ENCODE measurements around the gene CLIC3. TPM values are rescaled to one million over a fixed set of nuclear protein-coding genes. Genes with fewer than 3 reads are reported as not detected.

Gene CLIC3
- total RNA-seq, 2 donors from 2014 or later: 3.6 to 15.4 TPM

GRCh38 chr9:137001857-137002645, 5.7 kb upstream of the CLIC3 start:
- Histone ChIP-seq H3K9me3 (no peaks in the 10 kb centered on the region), H3K27me3 (no peaks in the 10 kb centered on the region), H3K4me1 (peaks cover 4% of the 10 kb centered on the region), H3K36me3 (no peaks in the 10 kb centered on the region), H3K4me3 (no peak overlapping the region), H3K27ac (no peak overlapping the region), H3K9ac (ENCODE audit: low read depth in 2 of 2, low read length in 2 of 2) (no peak overlapping the region)
- no peak for TF ChIP-seq CTCF (IDR thresholded peaks at IDR 0.05)
- no peak for DNase-seq
- intact Hi-C loops (cut with DNase I): no loop called here

GRCh38 chr9:137000177-137000930, 4.0 kb upstream of the CLIC3 start:
- no peak overlapping the region for H3K9ac ChIP-seq (ENCODE audit: low read depth in 2 of 2, low read length in 2 of 2)
- no peaks in the 10 kb centered on the region for H3K27me3 ChIP-seq
- no peak overlapping the region for H3K4me3 ChIP-seq
- peak overlapping the region; percentile 22 for H3K27ac ChIP-seq
- no peak for TF ChIP-seq CTCF (IDR thresholded peaks at IDR 0.05)
- H3K36me3 ChIP-seq: no peaks in the 10 kb centered on the region
- intact Hi-C loops (cut with DNase I): no loop called here
- peaks cover 13% of the 10 kb centered on the region for H3K4me1 ChIP-seq
- DNase-seq: no peak
- H3K9me3 ChIP-seq: no peaks in the 10 kb centered on the region

GRCh38 chr9:136997830-136998234, 1.5 kb upstream of the CLIC3 start:
- Histone ChIP-seq H3K36me3 (no peaks in the 10 kb centered on the region), H3K9ac (ENCODE audit: low read depth in 2 of 2, low read length in 2 of 2) (no peak overlapping the region), H3K9me3 (no peaks in the 10 kb centered on the region), H3K27ac (peak overlapping the region; percentile 57), H3K27me3 (no peaks in the 10 kb centered on the region), H3K4me3 (no peak overlapping the region), H3K4me1 (peaks cover 18% of the 10 kb centered on the region)
- intact Hi-C loops (cut with DNase I): no loop called here
- no peak for TF ChIP-seq CTCF (IDR thresholded peaks at IDR 0.05)
- no peak for DNase-seq

- DNase-seq: no peak
- Histone ChIP-seq H3K9me3 (no peaks in the 10 kb centered on the region), H3K9ac (ENCODE audit: low read depth in 2 of 2, low read length in 2 of 2) (peak overlapping the region; percentile 40 to 63), H3K4me3 (no peak overlapping the region), H3K27me3 (no peaks in the 10 kb centered on the region), H3K4me1 (peaks cover 18% of the 10 kb centered on the region), H3K36me3 (no peaks in the 10 kb centered on the region), H3K27ac (peak overlapping the region; percentile 57)
- TF ChIP-seq CTCF (IDR thresholded peaks at IDR 0.05): no peak
- intact Hi-C loops (cut with DNase I): no loop called here
Observed at GRCh38 chr9:136997371-136997770, 1.0 kb upstream of the CLIC3 start.

GRCh38 chr9:136995772-136996311, 526 bp downstream of the CLIC3 start:
- Histone ChIP-seq H3K4me3 (peak overlapping the region; percentile 32), H3K27me3 (no peaks in the 10 kb centered on the region), H3K36me3 (no peaks in the 10 kb centered on the region)

More at GRCh38 chr9:136995772-136996311, 526 bp downstream of the CLIC3 start:
- Histone ChIP-seq H3K9ac (ENCODE audit: low read depth in 2 of 2, low read length in 2 of 2) (peak overlapping the region; percentile 40 to 63), H3K9me3 (no peaks in the 10 kb centered on the region), H3K27ac (peak overlapping the region; percentile 57), H3K4me1 (peaks cover 18% of the 10 kb centered on the region)
- TF ChIP-seq CTCF (IDR thresholded peaks at IDR 0.05): no peak
- intact Hi-C loops (cut with DNase I): no loop called here
- no peak for DNase-seq
